HCT116 (cell line): ENCODE data around the gene MATK.

Source experiments
- EZH2 ChIP-seq: fragments of 200-600 bp; sonication (generic); IDR thresholded peaks from 2 replicates; pipeline ENCODE4 v1.6.1; 2017; ENCODE audit warnings: antibody characterized with exemption, mixed run types
- EZH2phosphoT487 ChIP-seq: fragments of 200-600 bp; IDR thresholded peaks from 2 replicates; pipeline ENCODE4 v1.6.1; 2018; ENCODE audit warnings: antibody characterized with exemption, borderline replicate concordance
- POLR2A ChIP-seq: IDR thresholded peaks from 2 replicates; pipeline ENCODE4 v1.7.0; 2011; ENCODE audit warnings: borderline replicate concordance; ENCODE audit not compliant: insufficient read depth, insufficient read length; ENCODE audit errors: extremely low read depth
- SIN3A ChIP-seq: IDR thresholded peaks from 2 replicates; pipeline ENCODE4 v1.6.1; 2012; ENCODE audit warnings: low read depth
- TCF7L2 ChIP-seq: IDR thresholded peaks from 2 replicates; pipeline ENCODE4 v1.7.0; 2011; ENCODE audit warnings: borderline replicate concordance, inconsistent platforms; ENCODE audit not compliant: insufficient read depth, insufficient read length; ENCODE audit errors: extremely low read depth
- TF ChIP-seq, protein P1 (sequence below), 3 experiments: fragments of 200-600 bp in 1 of 3; sonication (generic) in 1 of 3; IDR thresholded peaks in 2 of 3; conservative IDR thresholded peaks in 1 of 3; 2 replicates each; pipeline ENCODE4 v1.5.1; 2012 to 2017; ENCODE audit warnings: low read depth in 2 of 3, low read length in 2 of 3, antibody characterized with exemption in 1 of 3, borderline replicate concordance in 1 of 3, control low read depth in 1 of 3, mild to moderate bottlenecking in 1 of 3, mixed read lengths in 1 of 3, mixed run types in 1 of 3, moderate library complexity in 1 of 3; ENCODE audit not compliant: insufficient read depth in 1 of 3
- TF ChIP-seq, protein P2 (sequence below): IDR thresholded peaks from 2 replicates; pipeline ENCODE4 v1.6.1; 2012
- TF ChIP-seq, protein P3 (sequence below): IDR thresholded peaks from 2 replicates; pipeline ENCODE4 v1.6.1; 2011; ENCODE audit warnings: mild to moderate bottlenecking, low read length, moderate library complexity; ENCODE audit not compliant: insufficient replicate concordance; ENCODE audit errors: extremely low read depth

DNA sequence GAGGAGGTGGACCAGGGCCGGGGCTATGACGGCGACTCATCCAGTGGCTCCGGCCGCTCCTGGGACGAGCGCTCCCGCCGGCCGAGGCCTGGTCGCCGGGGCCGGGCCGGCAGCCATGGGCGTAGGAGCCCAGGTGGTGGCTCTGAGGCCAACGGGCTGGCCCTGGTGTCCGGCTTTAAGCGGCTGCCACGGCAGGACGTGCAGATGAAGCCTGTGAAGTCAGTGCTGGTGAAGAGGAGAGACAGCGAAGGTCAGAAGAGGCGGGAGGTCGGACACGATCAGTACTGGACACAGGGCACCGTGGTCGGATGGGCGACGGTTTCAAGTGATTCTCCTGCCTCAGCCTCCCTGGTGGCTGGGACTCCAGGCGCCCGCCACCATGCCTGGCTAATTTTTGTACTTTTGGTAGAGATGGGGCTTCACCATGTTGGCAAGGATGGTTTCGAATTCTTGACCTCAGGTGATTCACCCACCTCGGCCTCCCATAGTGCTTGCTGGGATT, 55.7 kb downstream of the MATK start:
- TF ChIP-seq EZH2phosphoT487: no peak
- no peak for TF ChIP-seq EZH2
- TF ChIP-seq, protein P1, sequence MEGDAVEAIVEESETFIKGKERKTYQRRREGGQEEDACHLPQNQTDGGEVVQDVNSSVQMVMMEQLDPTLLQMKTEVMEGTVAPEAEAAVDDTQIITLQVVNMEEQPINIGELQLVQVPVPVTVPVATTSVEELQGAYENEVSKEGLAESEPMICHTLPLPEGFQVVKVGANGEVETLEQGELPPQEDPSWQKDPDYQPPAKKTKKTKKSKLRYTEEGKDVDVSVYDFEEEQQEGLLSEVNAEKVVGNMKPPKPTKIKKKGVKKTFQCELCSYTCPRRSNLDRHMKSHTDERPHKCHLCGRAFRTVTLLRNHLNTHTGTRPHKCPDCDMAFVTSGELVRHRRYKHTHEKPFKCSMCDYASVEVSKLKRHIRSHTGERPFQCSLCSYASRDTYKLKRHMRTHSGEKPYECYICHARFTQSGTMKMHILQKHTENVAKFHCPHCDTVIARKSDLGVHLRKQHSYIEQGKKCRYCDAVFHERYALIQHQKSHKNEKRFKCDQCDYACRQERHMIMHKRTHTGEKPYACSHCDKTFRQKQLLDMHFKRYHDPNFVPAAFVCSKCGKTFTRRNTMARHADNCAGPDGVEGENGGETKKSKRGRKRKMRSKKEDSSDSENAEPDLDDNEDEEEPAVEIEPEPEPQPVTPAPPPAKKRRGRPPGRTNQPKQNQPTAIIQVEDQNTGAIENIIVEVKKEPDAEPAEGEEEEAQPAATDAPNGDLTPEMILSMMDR (IDR thresholded peaks at IDR 0.05 in 2 of 3, conservative IDR thresholded peaks at IDR 0.05 in 1 of 3; ENCODE audit: borderline replicate concordance in 1 of 3, insufficient read depth in 1 of 3, low read depth in 2 of 3, low read length in 2 of 3): no peak
- no peak for TF ChIP-seq POLR2A
- TF ChIP-seq, protein P2, sequence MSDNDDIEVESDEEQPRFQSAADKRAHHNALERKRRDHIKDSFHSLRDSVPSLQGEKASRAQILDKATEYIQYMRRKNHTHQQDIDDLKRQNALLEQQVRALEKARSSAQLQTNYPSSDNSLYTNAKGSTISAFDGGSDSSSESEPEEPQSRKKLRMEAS: no peak
- TF ChIP-seq, protein P3, sequence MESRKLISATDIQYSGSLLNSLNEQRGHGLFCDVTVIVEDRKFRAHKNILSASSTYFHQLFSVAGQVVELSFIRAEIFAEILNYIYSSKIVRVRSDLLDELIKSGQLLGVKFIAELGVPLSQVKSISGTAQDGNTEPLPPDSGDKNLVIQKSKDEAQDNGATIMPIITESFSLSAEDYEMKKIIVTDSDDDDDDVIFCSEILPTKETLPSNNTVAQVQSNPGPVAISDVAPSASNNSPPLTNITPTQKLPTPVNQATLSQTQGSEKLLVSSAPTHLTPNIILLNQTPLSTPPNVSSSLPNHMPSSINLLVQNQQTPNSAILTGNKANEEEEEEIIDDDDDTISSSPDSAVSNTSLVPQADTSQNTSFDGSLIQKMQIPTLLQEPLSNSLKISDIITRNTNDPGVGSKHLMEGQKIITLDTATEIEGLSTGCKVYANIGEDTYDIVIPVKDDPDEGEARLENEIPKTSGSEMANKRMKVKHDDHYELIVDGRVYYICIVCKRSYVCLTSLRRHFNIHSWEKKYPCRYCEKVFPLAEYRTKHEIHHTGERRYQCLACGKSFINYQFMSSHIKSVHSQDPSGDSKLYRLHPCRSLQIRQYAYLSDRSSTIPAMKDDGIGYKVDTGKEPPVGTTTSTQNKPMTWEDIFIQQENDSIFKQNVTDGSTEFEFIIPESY: no peak
- TF ChIP-seq SIN3A: no peak
- no peak for TF ChIP-seq TCF7L2
